Measurements from ENCODE around the gene SDCBP2.

Gene SDCBP2

GRCh38 chr20:1331801-1332453, 3.0 kb upstream of the SDCBP2 start:
- DNase-seq (ENCODE audit: low read depth in 1 of 2, low spot score in 1 of 2): no peak

- no peak for DNase-seq (ENCODE audit: low read depth in 1 of 2, low spot score in 1 of 2)
These were observed 2.2 kb upstream of the SDCBP2 start for GRCh38 chr20:1331101-1331500.

DNA sequence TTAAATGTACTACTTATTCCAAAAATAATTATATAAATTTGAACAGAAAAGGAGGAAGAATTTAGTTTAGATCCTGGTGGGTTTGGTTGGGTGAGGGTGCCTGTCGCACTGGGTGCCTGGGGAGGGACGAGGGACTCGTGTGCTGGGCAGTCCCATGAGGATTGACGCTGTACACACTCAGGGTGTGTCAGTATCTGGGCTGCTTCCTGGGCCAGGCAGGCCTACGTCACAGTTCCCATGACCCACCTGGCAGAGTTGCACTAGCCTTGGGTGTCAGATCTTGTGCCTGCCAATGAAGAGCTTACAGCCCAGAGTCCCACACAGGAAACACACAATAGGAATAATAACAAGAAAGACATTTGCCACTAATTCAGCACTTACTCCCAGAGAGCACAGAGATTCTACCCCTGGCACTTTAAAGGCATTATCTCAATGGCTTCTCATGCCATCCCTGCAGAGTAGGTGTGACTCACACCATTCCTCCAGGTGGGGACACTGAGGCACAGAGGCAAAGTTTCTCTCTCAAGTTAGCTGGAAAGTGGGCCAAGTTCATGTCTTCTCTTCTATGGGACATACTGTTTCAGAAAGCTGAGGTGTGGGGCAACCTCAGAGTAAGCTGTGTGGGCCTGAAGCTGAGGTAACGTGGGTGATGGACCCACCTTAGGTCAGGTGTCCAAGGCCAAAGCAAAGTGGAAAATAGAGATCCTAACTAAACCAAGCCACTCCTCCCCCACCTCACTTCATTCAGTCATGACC, 1.3 kb upstream of the SDCBP2 start:
- no peak for DNase-seq (ENCODE audit: low read depth in 1 of 2, low spot score in 1 of 2)

- DNase-seq (ENCODE audit: low read depth in 1 of 2, low spot score in 1 of 2): no peak
These were observed 886 bp downstream of the SDCBP2 start for GRCh38 chr20:1327827-1328679.

GRCh38 chr20:1327241-1327653, 1.7 kb downstream of the SDCBP2 start:
- no peak for DNase-seq (ENCODE audit: low read depth in 1 of 2, low spot score in 1 of 2)

- DNase-seq (ENCODE audit: low read depth in 1 of 2, low spot score in 1 of 2): no peak
These were observed 2.7 kb downstream of the SDCBP2 start for GRCh38 chr20:1326031-1326930.

DNA sequence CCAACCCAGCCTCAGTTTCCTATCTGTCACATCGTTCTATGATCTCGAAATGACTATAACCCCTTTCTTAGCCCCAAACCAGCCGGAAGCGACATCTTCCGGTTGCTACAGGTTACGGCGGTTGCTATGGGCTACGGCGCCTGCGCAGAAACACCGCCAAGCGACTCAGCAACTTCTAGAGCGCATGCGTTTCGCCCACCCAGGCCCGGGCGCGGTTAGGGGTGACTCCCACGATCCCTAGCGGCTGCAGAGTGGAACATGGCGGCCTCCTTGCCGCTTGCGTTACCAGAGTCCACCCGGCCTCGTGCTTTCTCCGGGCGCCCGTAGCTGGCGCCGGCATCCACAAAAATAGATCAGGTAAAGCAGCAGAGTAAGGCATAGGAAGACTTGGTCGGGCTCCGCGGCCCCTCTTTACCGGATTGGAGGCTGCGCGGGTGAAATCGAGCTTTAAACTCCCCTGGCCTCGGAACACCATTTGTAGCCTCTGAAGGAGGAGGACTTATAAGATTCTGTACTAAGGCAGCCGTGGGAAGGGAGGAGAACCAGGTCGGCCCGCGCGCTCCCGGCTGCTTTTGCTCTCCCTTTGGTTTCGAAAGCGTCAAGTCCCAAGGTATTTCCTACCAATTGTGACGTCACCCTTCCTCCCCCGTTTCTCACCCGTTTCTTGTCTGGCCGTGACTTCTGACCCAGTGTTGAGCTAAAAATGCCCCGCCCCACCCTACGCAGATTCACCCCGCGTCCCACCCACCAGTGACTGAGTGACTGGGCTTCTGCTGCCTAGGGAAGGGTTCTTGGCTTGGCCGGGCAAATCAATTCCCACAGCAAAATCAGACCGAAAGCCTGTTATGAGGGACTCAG, 3.5 kb downstream of the SDCBP2 start:
- DNase-seq (ENCODE audit: low read depth in 1 of 2, low spot score in 1 of 2): peak; percentile 99

DNA sequence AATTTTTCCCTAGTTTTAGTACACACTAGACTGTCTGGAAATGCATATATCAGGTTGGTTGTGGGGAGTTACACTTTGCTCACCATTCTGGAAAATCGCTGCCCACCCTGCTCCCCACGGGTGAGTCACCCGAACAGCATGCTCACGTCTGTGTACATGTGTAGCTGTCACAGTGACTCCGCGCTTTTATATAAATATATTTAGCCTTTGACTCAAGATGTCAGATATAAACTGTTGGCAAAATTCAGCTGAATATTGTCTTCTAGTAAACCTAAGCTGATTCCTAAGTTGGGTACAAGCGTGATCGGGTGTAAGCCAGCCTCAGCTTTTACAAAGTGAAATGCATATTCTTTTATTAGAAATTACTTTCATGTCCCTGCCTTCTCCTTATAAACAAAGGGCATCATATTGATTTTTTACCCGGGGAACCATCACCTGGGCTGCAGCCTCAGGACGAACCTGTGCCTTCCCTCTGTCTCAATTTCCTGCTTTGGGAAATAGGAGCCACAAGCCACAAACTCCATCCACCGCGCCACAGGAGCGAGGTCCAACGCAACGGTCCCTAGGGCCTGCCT, 4.3 kb downstream of the SDCBP2 start:
- no peak for DNase-seq (ENCODE audit: low read depth in 1 of 2, low spot score in 1 of 2)

DNA sequence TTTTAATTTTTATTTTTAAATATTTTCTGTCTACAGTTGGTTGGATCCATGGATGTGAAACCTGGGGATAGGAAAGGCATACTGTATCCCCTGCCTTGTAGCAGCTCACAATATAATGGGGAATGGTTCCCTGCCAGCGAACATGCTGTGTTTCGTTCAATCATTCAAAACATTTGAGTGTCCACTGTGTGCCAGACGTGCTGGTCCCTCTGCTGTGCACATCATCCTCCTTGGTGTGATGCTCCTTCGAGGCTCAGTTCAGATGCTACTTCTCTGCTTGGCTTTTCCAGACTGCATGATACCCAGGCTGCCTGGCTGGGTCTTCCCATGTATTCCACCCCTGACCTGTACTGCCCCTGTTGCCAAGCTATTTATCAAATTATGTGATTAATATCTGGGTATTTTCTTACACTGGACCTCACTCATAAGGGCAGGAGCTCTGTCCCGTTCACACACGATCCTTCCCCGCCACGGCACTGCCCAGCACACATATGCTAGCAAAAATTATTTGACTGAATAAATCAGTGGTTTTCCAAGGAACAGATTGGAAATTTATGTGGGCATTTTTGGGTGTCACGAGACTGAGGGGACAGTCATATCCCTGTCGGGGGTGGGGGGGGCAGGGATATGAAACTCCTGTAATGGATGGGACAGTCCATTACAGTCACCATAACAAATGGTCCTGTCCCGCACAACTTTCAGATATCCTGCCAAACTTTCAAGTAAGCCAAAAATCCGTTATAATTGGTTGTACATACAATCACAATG, 4.9 kb downstream of the SDCBP2 start:
- no peak for DNase-seq (ENCODE audit: low read depth in 1 of 2, low spot score in 1 of 2)

GRCh38 chr20:1323256-1323655, 5.7 kb downstream of the SDCBP2 start:
- DNase-seq (ENCODE audit: low read depth in 1 of 2, low spot score in 1 of 2): no peak

DNA sequence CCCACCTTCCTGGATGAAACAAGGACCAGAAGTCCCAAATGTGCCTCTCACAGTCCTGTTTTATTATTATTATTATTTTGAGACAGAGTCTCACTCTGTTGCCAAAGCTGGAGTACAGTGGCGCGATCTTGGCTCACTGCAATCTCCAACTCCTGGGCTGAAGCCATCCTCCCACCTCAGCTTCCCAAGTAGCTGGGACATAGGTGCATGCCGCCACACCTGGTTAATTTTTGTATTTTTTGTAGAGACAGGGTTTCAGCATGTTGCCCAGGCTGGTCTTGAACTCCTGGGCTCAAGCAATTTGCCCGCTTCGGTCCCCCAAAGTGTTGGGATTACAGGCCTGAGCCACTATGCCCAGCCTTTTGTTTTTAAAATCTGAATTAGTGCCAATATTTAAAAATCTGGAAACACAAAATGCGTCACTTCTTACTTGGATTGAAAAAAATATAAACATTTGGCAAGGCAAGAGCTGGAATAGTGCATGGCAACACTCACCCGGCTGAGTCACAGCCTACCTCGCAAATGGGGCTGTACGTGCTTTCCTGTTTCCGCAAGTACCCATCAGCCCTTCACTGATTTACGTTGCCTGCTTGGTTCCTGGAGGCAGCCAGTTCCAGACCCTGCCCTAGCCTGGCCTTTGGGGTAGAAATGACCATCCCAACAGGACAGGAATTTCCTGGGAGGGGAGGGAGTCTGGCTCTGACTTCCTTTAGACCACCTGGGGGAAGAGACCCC, 6.3 kb downstream of the SDCBP2 start:
- no peak for DNase-seq (ENCODE audit: low read depth in 1 of 2, low spot score in 1 of 2)

DNA sequence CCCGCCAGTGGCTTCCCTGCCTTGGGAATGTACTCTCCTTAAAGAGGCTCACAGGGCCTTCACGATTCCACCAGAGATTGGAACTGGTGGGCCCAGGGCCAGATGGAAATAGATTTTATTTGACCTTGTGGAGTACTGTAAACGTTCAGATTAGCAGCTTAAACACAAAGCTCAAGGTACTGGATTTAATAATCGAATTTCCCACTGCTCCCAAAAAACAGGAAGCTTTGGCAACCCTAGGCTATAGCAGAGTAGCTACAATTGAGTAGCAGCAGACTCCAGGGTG, 7.3 kb downstream of the SDCBP2 start:
- DNase-seq (ENCODE audit: low read depth in 1 of 2, low spot score in 1 of 2): no peak

DNA sequence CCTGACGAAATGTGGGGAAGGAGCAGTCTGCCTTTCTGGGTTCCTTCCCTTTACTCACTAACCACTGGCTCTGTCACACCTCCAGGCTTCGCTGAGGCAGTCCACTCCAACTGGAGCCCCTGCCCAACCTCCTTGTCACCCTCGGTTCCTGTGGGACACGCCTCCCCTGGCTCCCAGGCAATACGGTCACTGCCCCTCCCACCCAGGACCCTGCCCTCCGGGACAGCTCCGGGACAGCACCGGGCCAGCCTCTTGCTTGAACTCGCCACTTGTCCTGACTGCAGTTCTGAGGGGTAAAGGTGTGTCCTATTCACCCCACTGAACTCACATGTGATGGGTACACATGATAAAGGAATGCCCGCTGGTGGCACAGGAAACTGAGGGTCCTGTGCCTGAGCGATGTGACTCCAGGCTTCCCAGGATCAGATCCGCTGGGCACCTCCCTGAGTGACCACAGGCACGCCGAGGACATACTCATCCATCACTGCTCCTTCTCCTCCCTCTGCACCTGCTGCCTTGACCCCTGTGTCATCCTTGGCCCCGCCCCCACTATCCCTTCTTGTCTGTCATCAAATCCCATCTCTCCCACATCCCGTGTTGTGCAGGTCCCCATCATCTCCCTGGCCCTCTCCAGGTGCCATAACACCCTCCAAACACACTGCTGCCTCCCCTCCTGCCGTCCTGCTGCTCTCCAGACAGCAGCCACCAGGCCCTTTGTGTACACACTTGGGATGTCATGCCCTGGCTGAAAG, 7.9 kb downstream of the SDCBP2 start:
- no peak for DNase-seq (ENCODE audit: low read depth in 1 of 2, low spot score in 1 of 2)

- no peak for DNase-seq (ENCODE audit: low read depth in 1 of 2, low spot score in 1 of 2)
These were observed 8.9 kb downstream of the SDCBP2 start for GRCh38 chr20:1320016-1320415.

- no peak for DNase-seq (ENCODE audit: low read depth in 1 of 2, low spot score in 1 of 2)
These were observed 9.5 kb downstream of the SDCBP2 start for GRCh38 chr20:1319462-1319861.

- no peak for DNase-seq (ENCODE audit: low read depth in 1 of 2, low spot score in 1 of 2)
These were observed 9.9 kb downstream of the SDCBP2 start for GRCh38 chr20:1319051-1319450.

- no peak for DNase-seq (ENCODE audit: low read depth in 1 of 2, low spot score in 1 of 2)
These were observed 11.2 kb downstream of the SDCBP2 start for GRCh38 chr20:1317545-1318255.

All from activated T-helper 1 cell treated with anti-CD3 and anti-CD28 coated beads, Interleukin-2, amount 50 U/mL, for 16 hours (primary cell).